Endothelial cell of hepatic sinusoid (primary cell): ENCODE results near the gene EFCAB6.

ENCODE experiments used
- in situ Hi-C: cut with HindIII; loops from 2 replicates; pipeline ENCODE4 v1.10.0; 2017; ENCODE audit warnings: low sequenced_read_pairs

EFCAB6 gene

DNA sequence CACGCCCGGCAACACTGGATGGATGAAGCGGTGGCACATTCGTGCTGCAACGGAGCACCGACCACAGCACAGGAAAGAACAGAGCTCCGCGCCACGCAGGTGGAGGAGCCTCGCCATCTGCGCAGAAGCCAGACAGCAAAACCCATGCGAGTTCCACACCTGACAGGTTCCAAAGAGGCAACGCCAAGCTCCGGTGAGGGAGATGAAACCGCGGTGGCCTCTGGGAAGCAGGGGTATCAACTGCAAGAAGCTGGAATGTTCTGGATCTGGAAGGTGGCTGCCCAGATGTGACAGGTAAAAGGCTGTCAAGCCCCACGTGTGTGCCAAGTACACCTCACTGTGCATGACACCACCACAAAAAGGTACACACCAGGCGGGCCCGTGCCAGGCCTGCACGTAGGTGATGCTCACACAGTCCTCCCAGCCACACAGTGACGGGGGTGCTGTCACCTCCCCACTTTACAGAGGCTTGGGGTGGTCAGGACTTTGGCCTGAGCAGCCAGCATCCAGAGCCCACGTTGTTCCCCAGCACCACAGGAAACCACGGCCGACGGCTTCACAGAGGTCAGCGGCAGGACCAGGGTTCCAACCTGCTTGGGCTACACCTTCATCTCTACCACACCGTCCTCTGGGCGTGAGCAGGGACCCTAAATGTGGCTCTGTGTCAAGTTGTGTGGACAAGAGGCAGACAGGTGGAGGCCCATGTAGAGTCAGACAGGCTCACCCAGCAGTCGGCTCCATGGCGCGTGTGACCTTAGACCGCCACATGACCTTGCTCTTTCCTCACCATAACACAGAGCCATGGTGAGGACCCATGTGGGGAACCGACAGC, 19.7 kb upstream of the EFCAB6 start:
- in situ Hi-C loops: no loop called here

DNA sequence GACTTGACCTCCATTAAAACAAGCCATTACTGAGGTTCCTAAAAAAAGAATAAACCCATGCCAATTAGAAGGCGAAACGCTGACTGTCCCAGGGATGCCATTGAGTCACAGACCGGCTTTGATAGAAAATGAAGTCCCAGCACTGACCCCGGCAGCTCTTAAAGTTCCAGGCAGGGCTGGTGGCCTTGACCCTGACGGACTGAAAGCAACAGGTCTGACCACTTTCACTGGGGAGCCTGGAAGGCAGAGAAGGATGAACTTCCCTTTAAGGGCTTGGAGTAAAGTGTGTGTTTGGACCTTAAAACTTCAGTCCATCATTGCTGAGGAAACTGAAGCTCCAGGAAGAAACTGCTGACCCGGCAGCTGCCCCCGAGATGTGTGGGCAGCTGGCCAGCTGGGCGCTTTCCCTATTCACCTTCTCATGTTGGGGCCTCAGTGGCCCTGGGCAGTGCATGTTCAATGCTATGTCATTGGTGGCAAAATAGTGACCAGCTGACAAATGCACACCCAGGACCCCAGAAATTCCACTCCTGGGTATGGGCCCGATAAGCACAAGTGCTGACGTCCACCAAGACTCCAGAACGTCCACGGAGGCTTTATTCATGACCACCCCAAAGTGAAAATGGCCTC, 18.9 kb upstream of the EFCAB6 start:
- in situ Hi-C loops: no loop called here

DNA sequence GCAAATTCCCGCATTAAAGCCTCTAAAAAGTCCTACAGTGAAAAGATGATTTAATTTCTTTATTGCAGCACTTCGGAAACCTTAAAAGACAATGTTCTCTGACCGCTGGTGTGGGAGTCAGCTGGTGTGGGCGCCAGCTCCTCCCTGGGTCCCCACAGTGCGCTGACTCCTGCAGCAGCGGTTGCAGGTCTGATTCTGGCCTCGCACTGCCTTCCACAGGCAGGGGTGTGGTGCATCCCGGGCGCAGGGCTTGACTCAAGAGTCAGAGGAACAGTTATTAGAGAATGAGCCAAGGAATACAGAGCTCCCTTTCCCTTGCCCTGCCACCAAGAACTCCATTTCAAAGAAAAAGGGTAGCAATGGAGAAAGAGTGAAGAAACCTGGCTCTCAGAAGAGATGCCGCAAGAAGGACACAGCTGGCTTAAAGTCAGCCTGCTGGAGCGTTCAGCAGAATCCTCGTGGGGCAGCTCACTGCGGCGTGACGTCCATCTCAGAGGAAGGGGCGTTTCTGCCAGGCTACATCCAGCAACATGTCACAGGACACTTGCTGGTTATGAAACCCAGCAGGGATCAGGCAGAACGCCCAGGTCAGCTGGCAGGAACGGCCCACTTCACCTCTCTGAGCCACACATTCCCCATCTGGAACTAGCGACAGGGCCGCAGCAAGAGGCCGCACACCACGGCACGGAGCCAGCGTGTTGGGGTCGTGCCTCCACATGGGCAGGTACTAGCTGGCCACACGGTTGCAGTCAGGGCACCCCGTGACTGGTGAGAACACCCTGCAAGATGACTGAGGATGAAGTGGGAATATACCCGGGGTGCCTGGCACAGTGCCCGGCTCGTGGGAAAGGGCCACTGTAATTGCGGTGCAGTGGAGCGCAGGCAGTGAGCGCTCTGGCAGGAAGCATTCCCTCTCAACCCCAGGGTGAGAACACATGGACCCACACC, 18.1 kb upstream of the EFCAB6 start:
- in situ Hi-C loops: no loop called here

DNA sequence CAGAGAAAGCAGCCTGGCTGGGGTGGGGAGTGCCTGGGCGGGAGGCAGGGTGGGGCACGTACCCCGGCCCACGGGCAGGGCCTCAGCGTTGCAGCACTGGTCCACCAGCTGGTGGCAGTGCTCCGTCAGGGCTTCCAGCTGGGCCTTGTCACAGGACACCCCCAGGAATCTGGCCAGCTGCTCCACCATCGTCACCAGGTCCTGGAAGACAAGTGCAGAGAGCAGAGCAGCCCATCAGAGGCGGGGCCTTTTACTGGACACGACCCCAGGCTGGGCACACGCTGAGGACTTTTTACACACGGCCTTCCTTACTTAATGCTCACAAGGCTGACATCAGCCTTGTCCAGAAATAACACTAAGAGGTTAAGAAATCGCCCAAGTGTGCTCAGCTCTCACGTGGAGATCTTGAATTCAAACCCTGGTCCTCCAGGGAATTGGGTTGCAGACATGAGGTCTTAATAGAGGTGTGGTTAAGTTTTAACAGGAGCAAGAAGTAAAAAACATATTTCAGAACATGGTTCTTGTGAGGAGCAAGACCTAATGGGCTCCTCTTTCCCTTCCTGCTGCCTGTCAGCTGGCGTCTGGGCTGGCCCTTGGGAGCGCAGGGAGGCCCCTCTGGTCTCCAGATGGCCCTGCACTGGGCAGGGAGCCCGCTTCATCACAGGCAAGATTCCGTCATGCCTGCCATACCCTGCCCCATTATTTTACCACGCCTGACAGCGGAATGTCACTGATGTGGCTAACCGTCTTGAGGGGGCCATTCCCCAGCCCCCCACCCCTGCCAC, 17.1 kb upstream of the EFCAB6 start:
- in situ Hi-C loops: no loop called here

DNA sequence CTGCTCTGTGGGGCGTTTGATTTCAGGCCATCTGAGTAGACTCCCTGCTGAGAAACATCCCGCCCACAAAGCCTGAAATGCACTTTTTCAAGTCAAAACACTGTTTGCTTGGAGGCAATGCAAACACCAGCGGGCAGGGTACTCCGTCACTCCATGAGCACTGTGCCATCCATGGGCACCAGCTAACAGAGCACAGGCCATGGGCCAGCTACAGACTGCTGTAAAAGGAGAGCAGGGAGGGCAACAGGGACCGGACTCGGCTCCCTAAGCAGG, 16.6 kb upstream of the EFCAB6 start:
- in situ Hi-C loops: no loop called here

DNA sequence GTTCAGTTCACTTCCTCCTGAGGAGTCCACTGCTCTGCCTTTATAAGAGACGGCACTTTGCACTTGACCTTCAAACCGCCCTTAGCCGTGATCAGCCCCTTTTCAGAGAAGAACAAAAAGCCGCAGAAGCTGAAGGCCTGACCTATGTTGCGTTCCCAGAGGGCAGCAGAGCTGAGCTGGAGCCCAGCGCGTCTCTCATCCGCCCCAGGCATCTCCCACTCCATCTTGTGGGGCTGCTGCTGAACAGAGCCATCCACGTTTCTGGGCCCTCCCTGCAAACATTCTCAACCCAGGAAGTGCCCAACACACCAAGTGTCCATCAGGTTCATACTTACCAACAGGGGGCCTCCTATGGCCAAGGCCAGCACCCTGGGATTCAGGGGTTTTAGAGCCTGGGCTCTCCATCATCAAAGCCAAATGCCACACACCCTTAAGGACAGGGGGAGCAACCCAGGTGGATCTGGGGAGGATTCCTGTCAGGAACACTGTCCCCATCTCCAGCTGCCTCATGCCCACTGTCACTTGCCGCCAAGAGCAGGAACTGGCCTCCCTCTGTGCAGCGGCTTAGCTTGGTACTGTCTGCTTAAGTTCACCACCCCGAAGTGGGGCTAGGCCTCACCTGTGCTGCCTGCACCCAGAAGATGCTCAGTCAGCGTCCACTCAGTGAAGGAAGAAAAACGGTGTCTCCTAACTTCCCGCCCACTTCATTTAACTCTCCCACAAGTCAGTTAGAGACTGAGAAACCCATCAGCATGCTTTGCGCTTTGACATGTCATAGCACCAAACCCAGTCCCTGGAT, 16.0 kb upstream of the EFCAB6 start:
- in situ Hi-C loops: no loop called here

DNA sequence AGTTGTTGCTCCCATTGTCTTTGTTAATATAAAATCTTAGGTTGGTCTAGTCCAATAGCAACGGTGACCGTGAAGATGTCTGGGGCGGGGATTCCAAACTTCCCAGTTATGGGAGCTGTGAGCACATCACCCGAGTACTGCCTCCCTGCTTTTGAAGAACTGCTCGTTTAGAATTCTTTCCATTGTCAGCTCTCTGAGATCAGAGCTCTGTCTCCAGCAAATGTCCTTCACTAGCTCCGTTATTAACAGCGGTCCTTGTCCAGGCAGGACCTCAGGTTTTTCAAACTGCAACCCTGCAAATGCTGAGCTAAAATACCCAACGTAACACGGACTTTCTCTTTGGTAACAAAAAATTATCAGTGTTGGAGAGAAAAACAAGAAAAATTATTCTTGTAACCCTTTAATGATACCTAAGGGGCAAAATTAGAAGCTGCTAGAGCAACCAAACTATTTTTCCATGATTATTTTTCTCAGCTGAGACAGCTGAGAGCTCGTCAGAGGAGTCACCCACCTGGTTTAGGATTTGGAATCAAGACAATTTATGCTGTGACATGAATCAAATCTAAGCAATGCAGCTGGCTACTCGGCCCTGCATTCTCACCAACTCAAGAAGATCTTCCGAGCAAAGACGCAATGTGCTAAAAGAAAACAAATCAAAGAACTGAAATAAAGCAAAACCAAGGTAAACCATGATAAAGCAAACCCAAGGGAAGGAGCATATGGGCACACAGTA, 15.1 kb upstream of the EFCAB6 start:
- in situ Hi-C loops: no loop called here

DNA sequence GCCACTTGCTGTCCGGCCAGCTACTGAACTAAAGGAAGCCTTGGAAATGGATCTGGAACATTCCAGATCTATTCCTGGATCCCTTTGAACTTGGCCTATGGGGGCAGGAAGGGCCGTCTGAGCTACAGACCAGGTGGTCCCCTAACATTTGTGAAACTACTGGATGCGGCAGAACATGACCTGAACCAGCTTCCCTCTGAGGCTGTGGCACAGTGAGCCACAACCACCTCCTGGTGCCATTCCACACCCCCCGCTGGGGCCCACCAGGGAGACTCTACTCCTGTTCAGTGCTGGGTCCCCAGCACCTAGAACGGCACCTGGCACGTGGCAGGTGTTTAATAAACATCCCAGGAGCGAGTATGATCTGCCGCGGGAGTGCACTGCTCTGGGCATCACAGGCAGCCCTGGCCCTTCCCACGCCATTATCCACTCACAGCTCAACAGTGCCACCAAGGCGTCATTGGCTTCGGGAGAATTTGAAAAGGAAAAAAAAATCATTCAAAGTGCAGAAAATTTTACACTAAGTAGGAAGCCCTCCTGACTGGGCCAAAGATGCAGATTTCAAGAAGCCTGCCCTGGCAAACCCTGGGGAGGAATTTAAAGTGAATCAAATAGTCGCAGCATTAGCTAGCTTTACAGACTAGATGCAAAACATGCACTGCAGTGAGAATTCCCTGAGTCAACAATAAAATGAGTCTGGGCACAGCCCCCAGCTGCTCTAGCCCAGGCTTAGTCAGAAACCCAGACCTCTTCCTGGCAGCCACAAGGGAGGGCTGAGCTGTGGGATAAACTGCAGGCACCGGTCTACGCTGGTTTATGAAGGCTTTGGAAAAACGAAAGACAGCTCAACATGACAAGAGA, 14.3 kb upstream of the EFCAB6 start:
- in situ Hi-C loops: no loop called here

DNA sequence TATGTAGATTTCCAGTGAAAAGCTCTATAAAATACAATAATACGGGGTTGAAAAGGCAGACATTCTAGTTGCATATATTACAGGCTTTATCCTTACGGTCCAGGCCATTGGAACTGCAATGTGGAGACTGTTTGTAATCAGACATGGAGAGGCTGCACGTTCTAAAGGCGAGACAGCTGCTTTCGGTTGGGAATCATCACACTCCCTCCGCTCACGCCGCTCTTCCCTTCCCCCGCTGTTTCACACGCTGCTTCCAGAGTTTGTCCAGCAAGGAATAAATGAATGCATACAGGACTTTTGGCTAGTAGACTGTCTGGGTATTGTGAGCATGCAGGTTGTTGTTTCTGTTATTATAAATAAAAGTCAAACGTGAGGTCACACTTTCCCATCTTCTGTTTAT, 13.5 kb upstream of the EFCAB6 start:
- in situ Hi-C loops: no loop called here

DNA sequence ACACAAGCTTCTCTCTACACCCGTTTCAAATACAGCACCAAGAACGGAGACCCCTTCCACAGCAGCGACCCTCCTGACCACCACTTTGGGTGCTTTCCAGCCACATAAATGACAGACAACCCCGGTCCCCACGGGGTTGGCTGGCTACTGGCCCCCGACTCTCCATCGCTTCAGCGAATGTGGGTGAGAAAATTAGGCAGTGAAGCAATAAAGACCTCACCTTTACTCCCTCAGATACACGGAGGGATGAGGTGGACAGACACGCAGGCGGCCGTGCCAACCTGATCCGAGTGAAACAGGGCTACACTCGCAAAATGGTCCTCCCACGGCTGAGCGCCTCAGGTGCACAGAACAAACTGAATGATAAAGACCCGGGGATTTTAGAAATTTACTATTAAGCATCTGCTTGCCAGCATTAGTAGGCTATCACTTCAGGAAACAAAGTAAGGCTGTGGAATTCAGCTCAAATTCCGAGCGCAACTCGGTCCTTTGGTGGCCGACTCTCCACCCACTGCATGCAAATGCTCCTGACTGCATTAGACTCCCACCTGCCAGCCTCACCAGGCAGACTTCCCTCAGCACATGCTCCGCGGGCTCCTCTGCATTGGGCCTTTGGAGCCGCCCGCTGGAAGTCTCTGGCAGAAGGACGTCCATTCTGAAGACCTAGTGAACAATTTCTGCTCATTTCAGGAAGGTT, 12.8 kb upstream of the EFCAB6 start:
- in situ Hi-C loops: no loop called here

DNA sequence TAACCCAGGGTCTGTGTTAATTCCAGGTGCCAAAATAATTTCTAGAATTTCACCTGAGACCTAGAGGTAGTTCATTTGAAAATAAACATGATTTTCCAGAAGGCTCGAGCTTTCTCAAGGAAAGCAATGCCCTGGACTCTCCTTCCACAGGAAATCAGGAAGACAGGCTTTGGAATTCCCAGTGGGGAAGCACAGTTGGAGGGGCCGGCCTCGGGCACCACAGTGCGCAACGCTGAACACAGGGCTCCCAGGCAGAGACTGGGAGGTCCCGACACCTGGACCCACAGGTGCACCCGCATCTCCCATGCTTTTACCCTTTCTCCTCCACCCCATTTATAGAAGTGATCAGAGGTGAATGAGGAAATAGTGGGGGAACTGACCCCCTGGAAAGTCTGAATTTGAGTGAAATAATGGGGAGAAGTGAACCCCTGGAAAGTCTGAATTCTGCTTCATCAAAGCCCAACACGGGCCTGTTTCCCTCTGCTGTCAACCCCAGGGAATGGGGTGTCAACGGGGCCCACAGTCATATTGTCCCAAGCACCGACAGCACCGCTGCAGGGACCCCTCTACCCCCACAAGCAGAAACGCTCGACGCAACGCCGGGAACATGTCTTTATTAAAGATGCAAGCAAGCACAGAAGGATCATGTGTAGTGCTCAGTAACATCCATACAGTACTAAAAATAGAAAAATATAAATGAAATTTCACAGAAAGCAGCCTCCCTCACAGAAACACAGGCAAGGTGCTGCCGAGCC, 12.0 kb upstream of the EFCAB6 start:
- in situ Hi-C loops: no loop called here

DNA sequence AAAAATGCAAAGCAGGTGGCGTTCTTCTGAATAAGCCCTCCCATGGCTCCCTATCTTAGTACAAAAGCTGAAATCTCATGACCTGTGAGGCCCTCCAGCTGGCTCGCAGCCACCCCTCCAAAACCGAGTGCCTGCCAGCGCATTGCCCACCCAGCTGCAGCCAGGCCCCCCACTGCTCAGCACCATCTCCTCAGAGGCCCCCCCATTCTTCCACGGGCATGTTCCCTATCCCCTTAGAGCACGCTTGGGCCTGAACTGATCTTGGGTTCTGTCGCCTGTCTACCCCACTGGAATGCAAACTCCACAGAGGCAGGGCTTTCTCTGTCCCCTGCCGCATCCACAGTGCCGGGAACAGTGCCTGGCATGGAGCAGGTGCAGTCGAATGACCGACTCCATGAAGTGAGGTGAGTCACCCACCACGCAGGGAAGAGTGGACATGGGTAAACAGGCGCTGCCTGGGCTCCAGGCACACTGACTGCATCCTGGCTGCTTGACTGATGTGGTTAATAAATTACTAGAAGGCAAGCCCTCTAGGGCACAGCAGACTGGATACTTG, 11.3 kb upstream of the EFCAB6 start:
- in situ Hi-C loops: no loop called here

DNA sequence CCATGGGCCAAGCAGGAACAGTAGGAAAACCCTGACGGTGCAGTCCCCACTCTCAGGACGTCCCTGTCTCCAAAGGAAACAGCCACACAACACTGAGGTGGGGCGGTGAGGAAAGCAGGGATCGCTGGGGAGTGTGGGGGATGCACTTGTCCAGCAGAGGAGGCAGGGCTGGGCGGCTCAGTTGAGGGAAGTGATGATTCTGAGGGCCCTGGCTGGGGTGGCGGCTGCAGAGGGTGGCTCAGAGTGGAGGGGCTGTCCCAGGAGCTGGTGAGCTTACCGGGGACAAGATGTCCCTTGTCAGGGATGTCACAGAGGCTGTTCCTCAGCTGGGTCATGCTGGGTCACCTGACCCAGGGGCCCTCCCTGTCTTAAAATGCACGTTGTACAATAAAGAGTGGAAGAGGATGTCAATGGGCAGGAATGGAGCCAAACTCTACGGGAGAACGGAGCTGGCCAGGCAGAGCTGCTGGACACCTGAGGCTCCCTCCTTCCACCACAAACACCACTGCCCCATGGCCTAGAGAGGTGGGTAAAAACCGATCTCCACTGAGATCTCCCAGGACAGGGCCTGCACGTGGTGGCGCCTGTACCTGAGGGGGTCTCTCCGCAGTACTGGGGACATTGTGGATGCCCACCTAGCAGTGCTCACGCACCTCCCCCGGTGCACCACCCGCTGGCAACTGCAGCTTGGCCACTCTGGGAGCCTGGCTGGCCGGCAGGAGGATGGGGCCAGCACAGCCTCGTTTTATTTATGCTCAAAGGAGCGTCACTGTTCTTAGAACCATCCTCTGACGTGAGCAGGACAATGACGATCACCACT, 9.7 kb upstream of the EFCAB6 start:
- in situ Hi-C loops: no loop called here

DNA sequence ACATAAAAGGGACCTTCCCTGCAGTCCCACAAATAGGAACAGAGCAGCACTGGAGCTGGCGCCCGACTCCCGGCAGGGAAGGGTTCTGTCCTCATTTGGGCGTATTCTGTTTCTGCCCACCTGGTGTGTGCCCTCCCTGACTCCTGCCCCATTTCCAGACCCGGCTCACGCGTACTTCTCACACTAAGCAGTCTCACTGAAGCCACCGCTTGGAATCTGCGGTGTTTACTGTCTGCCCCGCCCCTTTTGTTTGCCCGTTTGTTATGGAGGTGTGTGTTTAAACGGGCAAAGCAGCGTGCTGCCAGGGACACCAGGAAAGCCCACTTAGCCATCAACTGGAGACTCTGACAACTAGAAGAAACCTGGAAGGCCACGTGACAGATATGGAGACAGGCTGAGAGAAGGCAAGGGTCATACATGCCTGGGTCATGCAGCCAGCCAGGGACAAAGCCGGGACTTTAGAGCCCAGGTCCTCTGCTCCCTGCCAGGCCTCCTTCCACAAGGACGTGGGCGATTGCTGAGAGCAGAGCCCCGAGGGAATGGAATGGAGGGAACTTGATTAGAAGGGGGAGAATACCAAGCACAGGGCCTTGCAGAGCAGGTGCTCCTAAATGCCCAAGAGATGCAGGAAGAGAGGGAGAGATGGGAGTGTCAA, 8.7 kb upstream of the EFCAB6 start:
- in situ Hi-C loops: no loop called here

DNA sequence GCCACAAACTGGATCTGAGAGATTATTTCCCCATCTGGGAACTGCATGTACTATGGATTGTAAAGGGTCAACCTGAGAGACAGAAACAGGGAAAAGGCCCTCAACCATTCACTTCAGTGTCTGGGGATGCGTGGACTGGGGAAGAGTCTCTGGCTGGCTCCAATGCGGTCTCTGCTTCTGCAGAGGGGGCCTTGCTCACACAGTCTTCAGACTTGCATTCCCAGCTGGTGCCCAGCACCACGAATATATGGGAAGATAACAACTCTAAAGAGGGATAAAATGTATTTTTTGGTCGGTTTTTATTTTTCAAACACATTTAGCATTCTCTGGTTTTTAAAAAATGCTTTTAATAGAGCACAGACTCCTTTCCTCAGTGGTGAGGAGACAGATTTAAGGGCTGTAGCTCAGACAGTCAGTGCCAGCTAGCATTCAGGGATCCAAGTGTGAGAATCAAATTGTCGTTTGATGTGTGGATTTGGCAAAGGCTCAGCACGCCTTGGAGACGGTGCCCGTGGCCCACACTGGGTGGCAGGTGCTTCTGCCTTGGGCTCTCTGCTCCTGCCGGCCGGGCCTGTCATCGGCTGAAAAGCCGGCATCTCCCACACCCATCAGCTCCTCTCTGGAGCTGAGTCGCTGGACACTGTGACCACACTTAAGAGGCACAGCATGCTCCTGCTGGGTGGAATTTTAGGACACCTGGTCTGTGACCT, 8.0 kb upstream of the EFCAB6 start:
- in situ Hi-C loops: no loop called here
